Omental fat pad (tissue), 4 donors: ENCODE measurements around the gene FAR2. TPM values are rescaled to one million over a fixed set of nuclear protein-coding genes. Genes with fewer than 3 reads are reported as not detected.
"Not testable (repeated sequence)": the region's sequence is repeated elsewhere in the genome, so short reads cannot be mapped to it uniquely, and the experiment has no call there.

Experiments used
- ATAC-seq: fragments of 150-250 bp; one replicate; pipeline ENCODE4 v1.9.1; 2016; ENCODE audit warnings: mild to moderate bottlenecking, moderate library complexity; ENCODE audit not compliant: low FRiP score
- DNase-seq: peaks from one replicate; pipeline ENCODE4 v3.0.0-alpha.2; 2019; ENCODE audit warnings: low spot score
- total RNA-seq, 4 donors: library from RNA; depleted of rRNA; stranded (reverse); fragments of >200 nt; gene quantifications; one replicate each; pipeline ENCODE4 v1.1.0, GENCODE V29; 2016
- TF ChIP-seq, protein P1 (sequence below), 3 donors: fragments of 450-650 bp; IDR thresholded peaks; one replicate each; pipeline ENCODE4 v1.5.1; 2016 to 2017; ENCODE audit warnings: antibody characterized with exemption in 3 of 3, mild to moderate bottlenecking in 3 of 3, moderate library complexity in 2 of 3

The FAR2 gene
- total RNA-seq, 4 donors from 2014 or later: 4.5 to 25.4 (median 18.7) TPM

DNA sequence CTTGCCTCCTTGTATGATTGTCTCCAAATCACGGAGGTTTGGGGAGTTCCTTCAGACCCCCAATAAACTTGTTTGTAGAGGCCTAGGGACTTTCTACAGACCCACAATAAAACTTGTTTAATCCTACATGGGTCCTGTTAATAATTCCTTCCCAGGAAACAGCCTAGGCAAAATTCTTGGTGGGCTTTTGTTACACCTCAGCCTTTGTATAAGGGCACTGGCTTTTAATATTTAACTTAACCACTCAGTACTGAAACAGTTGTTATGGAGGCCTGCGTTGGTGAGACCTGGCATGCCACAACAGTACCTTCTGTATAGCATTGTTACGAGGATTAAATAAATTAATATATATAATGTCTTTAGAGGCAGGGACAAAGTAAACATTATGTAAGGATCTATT, 32.7 kb upstream of the FAR2 start:
- TF ChIP-seq, protein P1, sequence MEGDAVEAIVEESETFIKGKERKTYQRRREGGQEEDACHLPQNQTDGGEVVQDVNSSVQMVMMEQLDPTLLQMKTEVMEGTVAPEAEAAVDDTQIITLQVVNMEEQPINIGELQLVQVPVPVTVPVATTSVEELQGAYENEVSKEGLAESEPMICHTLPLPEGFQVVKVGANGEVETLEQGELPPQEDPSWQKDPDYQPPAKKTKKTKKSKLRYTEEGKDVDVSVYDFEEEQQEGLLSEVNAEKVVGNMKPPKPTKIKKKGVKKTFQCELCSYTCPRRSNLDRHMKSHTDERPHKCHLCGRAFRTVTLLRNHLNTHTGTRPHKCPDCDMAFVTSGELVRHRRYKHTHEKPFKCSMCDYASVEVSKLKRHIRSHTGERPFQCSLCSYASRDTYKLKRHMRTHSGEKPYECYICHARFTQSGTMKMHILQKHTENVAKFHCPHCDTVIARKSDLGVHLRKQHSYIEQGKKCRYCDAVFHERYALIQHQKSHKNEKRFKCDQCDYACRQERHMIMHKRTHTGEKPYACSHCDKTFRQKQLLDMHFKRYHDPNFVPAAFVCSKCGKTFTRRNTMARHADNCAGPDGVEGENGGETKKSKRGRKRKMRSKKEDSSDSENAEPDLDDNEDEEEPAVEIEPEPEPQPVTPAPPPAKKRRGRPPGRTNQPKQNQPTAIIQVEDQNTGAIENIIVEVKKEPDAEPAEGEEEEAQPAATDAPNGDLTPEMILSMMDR (IDR thresholded peaks at IDR 0.05): no peak
- no peak for ATAC-seq
- DNase-seq: no peak

GRCh38 chr12:29131539-29131938, 17.5 kb upstream of the FAR2 start:
- TF ChIP-seq, protein P1 (IDR thresholded peaks at IDR 0.05): no peak
- ATAC-seq (no peak), DNase-seq (no peak)

GRCh38 chr12:29132316-29132715, 16.8 kb upstream of the FAR2 start:
- DNase-seq (no peak), ATAC-seq (no peak)
- TF ChIP-seq, protein P1 (IDR thresholded peaks at IDR 0.05): no peak

- no peak for DNase-seq
- no peak for ATAC-seq
- TF ChIP-seq, protein P1 (IDR thresholded peaks at IDR 0.05): no peak
Observed at GRCh38 chr12:29133181-29133580, 15.9 kb upstream of the FAR2 start.

DNA sequence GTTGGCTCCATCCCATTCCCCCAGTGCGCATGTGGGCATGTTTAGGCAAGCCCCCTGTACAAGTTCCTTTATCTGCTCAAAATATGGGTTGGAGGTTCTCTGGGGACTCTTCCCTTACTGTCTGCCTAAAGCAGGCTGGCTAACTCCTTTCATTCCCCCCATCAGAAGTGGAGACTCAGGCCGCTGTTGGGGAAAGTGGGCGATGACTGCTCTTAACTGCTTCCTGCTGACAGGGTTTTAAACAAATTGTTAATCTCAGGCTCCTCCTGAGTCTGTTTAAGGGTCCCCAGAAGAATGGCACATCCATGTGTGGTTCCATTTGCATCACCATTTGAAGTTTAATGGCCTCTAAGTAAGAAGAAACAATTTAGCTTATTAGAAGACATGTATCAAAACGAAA, 15.4 kb upstream of the FAR2 start:
- TF ChIP-seq, protein P1 (IDR thresholded peaks at IDR 0.05): no peak
- ATAC-seq: no peak
- DNase-seq: no peak

DNA sequence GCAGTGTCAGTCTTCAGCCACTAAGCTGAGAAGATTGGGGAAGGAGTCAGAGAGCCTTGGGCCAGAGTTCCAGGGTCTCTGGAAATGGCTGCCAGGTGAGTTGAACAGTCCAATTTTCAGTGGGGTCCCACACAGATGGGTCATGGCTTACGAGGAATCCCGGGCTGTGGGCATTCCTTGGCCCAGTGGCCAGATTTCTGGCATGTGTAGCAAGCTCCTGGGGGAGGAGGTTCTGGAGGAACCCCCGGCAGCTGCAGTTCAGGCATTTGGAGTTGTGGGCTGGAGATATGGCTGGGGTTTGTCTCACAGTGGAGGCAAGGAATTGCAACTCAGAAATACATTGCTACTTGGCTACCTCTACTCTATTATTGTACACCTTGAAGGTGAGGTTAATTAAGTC, 10.8 kb upstream of the FAR2 start:
- ATAC-seq, DNase-seq: not testable (repeated sequence)

DNA sequence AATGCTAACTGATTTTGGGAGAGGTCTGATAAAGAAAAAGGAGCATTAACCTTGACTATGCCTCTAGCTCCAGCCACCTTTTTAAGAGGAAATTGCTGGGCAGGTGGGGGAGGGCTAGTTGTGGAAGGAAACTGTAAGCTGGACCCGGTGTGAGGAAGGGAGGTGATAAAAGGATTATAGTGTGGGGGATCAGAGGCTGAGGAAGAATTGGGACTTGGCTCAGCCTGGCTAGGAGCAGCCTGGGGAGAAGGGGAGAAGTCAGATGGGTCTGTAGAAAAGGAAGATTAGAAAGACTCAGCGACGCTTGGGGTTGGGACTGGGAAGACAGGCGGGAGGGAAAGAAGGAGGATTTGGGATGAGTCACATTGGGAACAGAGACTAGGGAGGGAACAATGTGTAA, 10.2 kb upstream of the FAR2 start:
- DNase-seq, ATAC-seq: not testable (repeated sequence)

DNA sequence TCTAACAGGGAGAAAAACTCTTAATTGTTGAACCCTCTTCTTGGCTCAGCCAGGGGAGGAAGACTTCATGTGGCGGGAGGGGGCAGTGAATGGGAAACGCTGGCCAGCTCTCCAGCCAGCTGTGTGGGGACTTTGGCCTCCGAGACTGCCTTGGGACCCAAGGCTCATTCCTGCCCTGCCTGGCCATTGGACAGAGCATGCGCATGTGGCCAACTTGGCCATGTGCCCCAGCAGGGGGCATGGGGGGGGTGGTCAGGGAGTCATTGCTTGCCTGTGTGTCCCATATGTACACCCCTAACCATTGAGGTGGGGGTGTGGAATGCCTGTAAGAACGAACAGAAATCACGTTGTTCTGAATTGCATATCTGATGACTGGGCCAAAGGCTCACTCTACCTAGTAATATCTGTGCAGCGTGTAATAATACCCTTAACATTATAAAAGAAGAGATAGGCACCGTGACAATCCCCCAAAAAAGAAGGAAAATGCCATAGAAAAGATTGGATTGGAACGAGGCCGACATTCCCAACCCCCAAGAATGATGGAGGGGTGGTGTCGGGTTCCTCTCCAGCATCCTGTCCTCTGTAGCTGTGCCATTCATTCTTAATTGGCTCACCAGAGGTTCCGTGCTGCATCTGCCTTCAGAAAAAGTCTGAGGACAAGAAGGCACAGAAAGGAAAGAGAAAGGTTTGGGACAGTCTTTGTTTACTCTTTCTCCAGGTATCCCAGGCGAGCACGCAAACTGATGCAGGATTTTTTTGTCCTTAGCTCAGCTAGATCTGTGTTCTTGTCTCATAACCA, 3.5 kb upstream of the FAR2 start:
- TF ChIP-seq, protein P1 (IDR thresholded peaks at IDR 0.05): no peak
- DNase-seq (no peak), ATAC-seq (no peak)
